Activated CD4-positive, alpha-beta T cell treated with anti-CD3 and anti-CD28 coated beads, Interleukin-2, amount 50 U/mL, for 1 hour (primary cell): Measurements from ENCODE around the gene GNG12.

Source experiments
- DNase-seq: peaks from one replicate; pipeline ENCODE4 v3.0.0-alpha.2; 2020

Gene GNG12

GRCh38 chr1:67812226-67812625 lies 21.0 kb downstream of the GNG12 start:
- no peak for DNase-seq

DNA sequence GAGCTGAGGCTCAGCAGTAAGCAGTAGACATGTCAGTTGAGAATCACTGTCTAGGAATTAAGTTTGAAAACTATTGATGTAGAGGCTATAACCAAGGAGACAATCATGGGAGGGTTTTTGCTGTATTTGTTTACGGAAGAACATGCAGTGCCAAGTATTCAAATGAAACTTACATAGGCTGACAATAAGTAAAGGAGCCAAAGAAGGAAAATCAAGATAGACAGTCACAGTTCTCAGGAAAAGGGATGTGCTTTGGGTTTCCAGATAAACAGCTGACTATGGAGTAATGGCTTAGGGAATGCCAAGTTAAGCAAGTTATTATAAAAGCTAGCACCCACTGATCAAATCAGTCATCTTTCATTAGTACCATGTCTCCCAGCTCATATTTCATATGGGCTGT lies 21.5 kb downstream of the GNG12 start:
- DNase-seq = no peak

GRCh38 chr1:67809887-67810286 lies 23.4 kb downstream of the GNG12 start:
- no peak for DNase-seq

GRCh38 chr1:67807282-67807681 lies 26.0 kb downstream of the GNG12 start:
- DNase-seq = no peak

DNA sequence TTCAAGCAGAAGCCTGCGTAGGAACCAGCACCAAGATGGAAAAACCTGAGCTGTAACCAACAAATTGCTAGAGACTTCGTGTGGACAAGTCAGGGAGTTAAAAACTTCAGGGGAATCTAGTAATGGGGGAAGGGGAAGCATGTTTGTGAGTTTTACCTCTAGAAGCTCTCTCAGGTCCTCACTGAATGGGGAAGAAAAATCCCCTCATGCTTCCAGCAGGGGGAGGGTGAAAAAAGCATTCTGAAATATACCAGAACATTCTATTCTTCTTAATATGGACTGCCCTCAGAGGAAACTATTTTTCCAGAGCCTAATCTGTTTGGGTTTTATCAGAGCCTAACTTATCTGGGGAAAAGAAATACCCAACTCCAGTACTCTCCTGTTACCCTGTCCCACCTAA lies 28.6 kb downstream of the GNG12 start:
- no peak for DNase-seq

DNA sequence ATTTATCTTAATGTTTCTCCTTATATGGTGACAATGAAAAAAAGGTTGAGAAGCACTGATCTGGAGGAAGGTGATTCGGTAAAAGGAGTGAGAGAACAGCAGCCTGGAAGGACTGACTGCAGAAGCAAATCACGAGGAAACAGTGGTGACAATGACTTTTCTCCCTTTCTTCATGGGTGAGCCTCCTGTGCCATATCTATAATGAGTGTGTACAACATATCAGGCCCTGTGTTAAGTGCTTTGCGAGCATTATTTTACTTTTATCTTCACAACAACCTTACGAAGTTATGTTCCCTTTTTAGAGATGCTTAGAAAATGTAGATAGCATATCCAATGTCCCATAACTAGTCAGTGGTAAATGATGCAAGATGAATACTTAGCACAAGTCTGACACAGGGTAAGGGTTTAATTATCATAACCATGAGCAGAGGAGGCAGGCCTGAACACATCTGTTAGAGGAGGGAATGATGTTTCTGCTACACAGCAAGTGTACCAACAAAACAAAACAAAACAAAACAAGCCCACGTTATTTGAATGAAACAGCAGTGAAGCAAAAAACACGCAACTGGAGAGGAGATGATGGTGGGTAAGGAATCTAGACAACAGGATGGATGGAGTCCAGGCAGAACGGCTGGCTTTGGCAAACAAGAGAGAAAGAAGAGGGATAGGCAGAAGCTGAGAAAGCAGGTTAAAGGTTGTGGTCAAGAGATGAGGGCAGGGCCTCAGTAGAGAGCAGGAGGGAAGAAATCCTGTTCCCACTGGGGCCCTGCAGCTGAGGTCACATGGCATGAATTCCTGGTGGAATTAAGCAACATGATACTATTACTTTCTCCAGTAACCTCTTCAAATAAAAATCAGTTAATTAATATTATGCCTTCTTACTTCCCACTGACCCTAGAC lies 29.6 kb downstream of the GNG12 start:
- no peak for DNase-seq

- DNase-seq = no peak
Observed at GRCh38 chr1:67802565-67802964, 30.7 kb downstream of the GNG12 start.

DNA sequence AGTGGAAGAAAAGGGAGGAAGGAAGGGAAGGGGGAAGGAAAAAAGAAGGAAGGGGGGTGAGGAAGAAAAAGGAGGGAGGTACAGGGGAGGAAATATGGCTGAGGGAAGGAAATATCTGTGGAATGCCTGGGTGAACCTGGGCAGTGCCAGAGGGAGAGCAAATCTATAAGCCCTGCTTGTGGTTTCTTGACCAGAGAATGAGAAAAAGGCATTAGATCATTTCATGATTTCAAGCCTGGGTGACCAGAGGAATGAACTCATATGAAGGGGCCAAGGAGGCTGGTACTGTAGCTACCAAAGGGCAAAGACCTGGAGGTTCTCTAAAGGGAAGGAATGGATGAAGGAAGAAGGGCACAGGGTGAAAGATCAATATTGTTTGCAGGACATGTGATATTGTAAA lies 31.4 kb downstream of the GNG12 start:
- DNase-seq = no peak

DNA sequence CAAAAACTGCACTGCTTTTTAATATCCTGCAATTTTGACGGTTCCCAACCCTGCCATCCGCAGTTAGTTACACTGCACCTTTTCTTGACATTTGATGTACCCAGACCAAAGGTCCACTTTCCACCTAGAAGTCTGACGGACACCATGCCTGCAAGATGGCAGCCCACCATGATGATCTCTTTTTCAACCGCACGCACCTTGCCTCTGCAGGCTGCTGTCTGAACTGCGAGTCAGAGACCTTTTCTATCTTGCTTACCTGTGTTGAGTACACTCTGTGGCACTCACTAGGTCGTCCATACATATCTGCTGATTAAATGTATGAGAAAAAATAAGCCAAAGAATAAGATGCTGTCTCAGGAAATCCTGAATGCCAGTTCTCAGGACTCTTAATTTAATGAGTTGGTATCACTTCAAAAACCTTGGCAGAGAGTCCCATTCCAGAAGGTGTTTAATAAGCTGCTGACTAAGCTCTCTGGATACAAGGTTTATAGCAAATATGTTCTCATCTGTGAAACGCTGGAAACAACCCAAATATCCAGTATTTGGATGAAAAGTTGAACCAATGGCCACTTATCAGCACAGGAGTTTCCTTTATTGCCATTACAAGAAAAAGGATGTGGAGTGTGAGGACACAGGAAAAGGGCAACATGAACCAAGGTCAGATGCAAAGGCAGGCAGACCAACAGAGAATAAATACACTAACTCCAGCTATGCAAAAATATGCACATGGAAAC lies 37.9 kb downstream of the GNG12 start:
- DNase-seq = no peak

GRCh38 chr1:67793562-67793961 lies 39.7 kb downstream of the GNG12 start:
- no peak for DNase-seq

GRCh38 chr1:67792741-67793458 lies 40.4 kb downstream of the GNG12 start:
- DNase-seq = no peak

DNA sequence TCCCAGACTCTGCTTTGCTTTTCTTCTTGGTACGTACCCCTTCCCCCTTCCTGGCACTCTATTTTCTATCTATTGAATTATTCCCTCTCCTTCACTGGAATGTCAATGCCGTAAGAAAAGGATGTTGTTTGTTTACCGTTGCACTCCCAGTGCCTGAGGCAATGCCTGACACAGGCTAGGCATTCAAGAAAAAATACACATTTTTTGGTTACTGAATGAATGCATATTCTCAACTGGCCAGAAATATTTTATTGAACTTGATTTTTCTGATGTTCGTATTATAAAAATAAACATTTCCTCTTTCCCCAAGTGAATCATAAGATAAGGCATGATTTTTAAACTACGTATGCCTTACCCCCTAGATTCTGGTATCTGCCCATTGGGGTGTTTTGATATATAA lies 41.2 kb downstream of the GNG12 start:
- DNase-seq = no peak

DNA sequence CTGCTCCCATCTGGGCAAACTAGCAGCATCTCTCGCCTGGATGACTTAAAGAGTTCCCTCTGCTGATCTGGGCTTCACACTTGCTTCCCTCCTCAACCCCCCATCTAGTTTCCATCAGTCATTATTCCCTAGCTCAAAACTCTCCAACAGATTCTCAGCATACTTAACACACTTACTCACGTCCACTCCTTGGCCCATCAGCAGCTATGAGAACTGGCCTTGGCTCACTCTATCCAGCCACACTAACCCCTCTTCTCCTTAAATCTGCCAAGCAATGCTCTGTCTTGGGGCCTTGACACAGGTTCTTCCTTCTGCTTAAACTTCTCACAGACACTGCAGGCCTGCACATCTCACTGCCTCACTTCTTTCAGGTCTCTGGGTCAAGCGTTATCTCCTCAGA lies 41.6 kb downstream of the GNG12 start:
- no peak for DNase-seq

DNA sequence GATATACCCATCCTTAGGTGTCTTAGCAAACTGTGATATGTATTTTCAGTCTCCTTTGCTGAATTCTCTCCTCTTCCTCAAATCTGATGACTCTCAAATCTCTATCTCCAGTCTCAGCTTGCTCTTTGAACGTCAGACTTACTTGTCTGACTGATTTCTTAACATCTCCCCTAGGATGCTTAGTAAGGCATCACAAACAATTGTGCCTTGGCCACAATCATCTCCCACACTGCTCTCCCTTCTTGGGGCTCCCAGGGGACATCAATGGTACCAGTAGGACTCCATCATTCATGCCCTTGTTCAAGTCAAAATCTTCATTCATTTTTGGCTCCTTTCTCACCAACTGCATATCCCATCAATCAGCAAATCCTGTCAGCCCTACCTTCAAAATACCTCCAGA lies 42.0 kb downstream of the GNG12 start:
- no peak for DNase-seq

DNA sequence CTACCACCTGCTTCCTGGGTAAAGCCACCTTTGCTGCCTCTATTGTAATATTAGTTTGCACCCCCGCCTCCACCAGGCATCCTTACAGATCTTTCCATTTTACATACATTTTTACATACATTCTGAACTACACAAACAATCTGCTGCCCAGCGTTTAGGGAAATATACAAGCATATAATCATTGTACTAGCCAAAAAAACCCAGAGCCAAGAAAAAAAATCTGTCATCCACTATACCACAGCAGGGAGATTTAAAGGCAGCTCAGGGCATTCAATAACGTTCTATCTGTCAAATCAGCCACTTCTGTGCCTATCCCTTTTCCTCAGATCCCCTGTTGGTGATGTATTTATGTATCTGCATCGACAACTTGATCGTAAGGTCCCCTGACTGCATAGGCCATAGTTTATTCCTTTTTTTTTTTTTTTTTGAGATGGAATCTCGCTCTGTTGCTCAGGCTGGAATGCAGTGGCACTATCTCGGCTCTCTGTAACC lies 43.0 kb downstream of the GNG12 start:
- DNase-seq = no peak

DNA sequence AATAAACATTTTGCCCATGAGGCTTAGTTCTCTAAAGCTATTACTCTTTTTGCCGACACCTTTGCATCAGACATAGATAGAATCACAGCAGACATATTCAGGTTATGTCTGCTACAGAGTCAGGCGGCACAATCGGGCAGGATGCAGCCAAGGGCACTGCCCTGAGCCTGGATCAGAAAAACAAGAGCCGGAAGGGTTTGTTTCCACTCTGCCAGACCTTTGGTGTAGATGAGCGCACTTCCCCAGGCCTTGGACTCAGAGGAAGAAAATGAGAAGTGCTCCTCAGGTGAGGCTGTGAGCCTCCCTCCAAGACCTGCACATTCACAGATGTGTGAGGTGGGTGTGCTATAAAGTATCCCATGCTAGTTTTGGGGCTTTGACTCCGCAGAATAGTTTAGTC lies 43.7 kb downstream of the GNG12 start:
- DNase-seq = no peak

DNA sequence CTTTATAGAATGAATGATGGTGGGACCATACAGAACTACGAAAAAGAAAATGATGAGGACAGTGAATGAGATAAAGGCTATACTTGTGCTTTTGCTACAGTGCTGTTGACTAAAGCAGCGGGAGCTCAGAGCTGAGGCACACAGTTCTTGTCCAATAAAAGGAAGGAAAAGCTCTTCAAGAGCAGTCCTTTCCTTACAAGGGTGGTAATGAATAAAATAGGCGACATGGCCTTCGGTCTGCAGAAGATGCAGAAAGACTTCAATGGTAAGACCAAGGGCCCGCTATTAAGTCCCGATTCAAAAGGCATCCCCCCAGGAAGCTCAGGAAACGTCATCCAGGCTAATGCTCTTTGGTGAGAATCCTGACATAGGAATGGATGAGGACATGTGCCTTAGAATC lies 44.4 kb downstream of the GNG12 start:
- DNase-seq = no peak

GRCh38 chr1:67788238-67788790 lies 45.0 kb downstream of the GNG12 start:
- DNase-seq = no peak

DNA sequence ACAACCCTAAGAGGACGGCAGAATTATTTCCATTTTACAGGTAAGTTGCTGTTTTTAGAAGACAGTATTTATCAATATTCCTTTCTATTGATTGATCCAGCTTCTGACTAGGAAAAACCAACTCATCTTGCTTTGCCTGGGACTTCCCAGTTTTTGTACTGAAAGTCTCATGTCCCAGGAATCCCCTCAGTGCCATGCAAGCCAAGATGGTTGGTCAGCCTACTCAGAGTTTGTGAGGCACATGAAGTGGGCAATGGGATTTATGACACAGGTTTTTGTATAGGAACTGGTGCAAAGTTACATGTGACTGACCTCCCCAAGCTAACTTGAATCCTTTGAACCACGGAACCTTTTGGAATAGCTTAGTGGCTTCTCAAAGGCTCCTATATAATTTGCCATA lies 45.5 kb downstream of the GNG12 start:
- DNase-seq = no peak

GRCh38 chr1:67785847-67786753 lies 47.2 kb downstream of the GNG12 start:
- DNase-seq = no peak

- DNase-seq = no peak
Observed at GRCh38 chr1:67784545-67785186, 48.6 kb downstream of the GNG12 start.

GRCh38 chr1:67780637-67781036 lies 52.6 kb downstream of the GNG12 start:
- DNase-seq = no peak
